Activated naive CD8-positive, alpha-beta T cell treated with anti-CD3 and anti-CD28 coated beads, Interleukin-2, amount 10 ng/mL, durations not matched to agents 7 days and 5 days (primary cell): Measurements from ENCODE around the gene ACADVL. TPM values are rescaled to one million over a fixed set of nuclear protein-coding genes. Genes with fewer than 3 reads are reported as not detected.

Experiments used
- microRNA-seq: library from miRNA; unstranded; fragments of <30 nt; microRNA quantifications from one replicate; pipeline ENCODE4 v1.2.0, GENCODE V29; 2022
- total RNA-seq, 2 experiments: library from RNA; stranded (reverse); gene quantifications; one replicate each; pipeline ENCODE4 v1.2.3, GENCODE V29; 2021

Gene ACADVL
- total RNA-seq, 2 experiments from 2014 or later = 417 to 434 TPM

Small RNA genes within 50 kb of the gene (microRNA-seq; reads per million reads assigned to microRNA genes)
- gene MIR324 = 1,521 reads per million, percentile 82 among the genes with 10 or more reads in this experiment

Other genes starting within 250 kb of the ACADVL start
- gene ALOX12, start 223.9 kb upstream of the ACADVL start, total RNA-seq = not detected
- 100 to 1,000 TPM; 114 to 128 TPM for gene RNASEK, start 207.3 kb upstream of the ACADVL start, total RNA-seq
- gene BCL6B, start 196.9 kb upstream of the ACADVL start, total RNA-seq = under 1 TPM; 0.36 to 0.54 TPM
- gene SLC16A13, start 183.9 kb upstream of the ACADVL start, total RNA-seq = 10 to 100 TPM; 15.8 to 16.0 TPM
- gene SLC16A11, start 175.8 kb upstream of the ACADVL start, total RNA-seq = 1 to 10 TPM; 1.2 to 1.7 TPM
- gene CLEC10A, start 139.7 kb upstream of the ACADVL start, total RNA-seq = under 1 TPM; 0.45 to 0.64 TPM
- not detected for gene ASGR2, start 105.1 kb upstream of the ACADVL start, total RNA-seq
- 1 to 10 TPM; 1.1 to 1.5 TPM for gene ASGR1, start 40.6 kb upstream of the ACADVL start, total RNA-seq
- 10 to 100 TPM; 21.2 to 22.4 TPM for gene DLG4, start 102 bp upstream of the ACADVL start, total RNA-seq
- 10 to 100 TPM; 62.1 to 67.3 TPM for gene DVL2, start 14.6 kb downstream of the ACADVL start, total RNA-seq
- 10 to 100 TPM; 49.9 to 50.4 TPM for gene PHF23, start 19.5 kb downstream of the ACADVL start, total RNA-seq
- 100 to 1,000 TPM; 244 to 251 TPM for gene GABARAP, start 22.5 kb downstream of the ACADVL start, total RNA-seq
- gene CTDNEP1, start 31.8 kb downstream of the ACADVL start, total RNA-seq = 100 to 1,000 TPM; 157 to 160 TPM
- 10 to 100 TPM; 49.5 to 52.0 TPM for gene ELP5, start 32.3 kb downstream of the ACADVL start, total RNA-seq
- gene CLDN7, start 42.5 kb downstream of the ACADVL start, total RNA-seq = 1 to 10 TPM; 1.7 to 2.6 TPM
- gene SLC2A4, start 61.8 kb downstream of the ACADVL start, total RNA-seq = not detected
- 1 to 10 TPM in 1 of 2 experiments, under 1 TPM in 1; 0.37 to 1.2 TPM for gene YBX2, start 74.7 kb downstream of the ACADVL start, total RNA-seq
- gene EIF5A, start 87.7 kb downstream of the ACADVL start, total RNA-seq = 100 to 1,000 TPM; 420 to 451 TPM
- gene GPS2, start 95.4 kb downstream of the ACADVL start, total RNA-seq = 10 to 100 TPM; 97.1 to 98.5 TPM
- 10 to 100 TPM; 53.4 to 58.6 TPM for gene NEURL4, start 109.4 kb downstream of the ACADVL start, total RNA-seq
- gene ACAP1, start 116.6 kb downstream of the ACADVL start, total RNA-seq = 100 to 1,000 TPM; 710 to 756 TPM
- 1 to 10 TPM; 8.1 to 8.7 TPM for gene KCTD11, start 132.2 kb downstream of the ACADVL start, total RNA-seq
- gene TMEM95, start 135.2 kb downstream of the ACADVL start, total RNA-seq = not detected
- gene TNK1, start 161.2 kb downstream of the ACADVL start, total RNA-seq = 1 to 10 TPM; 5.2 to 6.5 TPM
- gene PLSCR3, start 174.6 kb downstream of the ACADVL start, total RNA-seq = 10 to 100 TPM; 79.3 to 82.1 TPM
- 10 to 100 TPM; 52.9 to 55.6 TPM for gene TMEM256, start 184.2 kb downstream of the ACADVL start, total RNA-seq
- 1 to 10 TPM; 8.0 to 8.7 TPM for gene NLGN2, start 187.9 kb downstream of the ACADVL start, total RNA-seq
- not detected for gene SPEM1, start 200.4 kb downstream of the ACADVL start, total RNA-seq
- not detected for gene SPEM2, start 205.7 kb downstream of the ACADVL start, total RNA-seq
- not detected for gene SPEM3, start 208.9 kb downstream of the ACADVL start, total RNA-seq
- gene TMEM102, start 215.5 kb downstream of the ACADVL start, total RNA-seq = 10 to 100 TPM; 15.7 to 17.7 TPM
- gene FGF11, start 219.6 kb downstream of the ACADVL start, total RNA-seq = 10 to 100 TPM; 25.4 to 28.5 TPM
- gene CHRNB1, start 225.1 kb downstream of the ACADVL start, total RNA-seq = 10 to 100 TPM; 15.2 to 15.7 TPM